MG63 (cell line): ENCODE results near the gene ARRDC2. TPM values are rescaled to one million over a fixed set of nuclear protein-coding genes. Genes with fewer than 3 reads are reported as not detected.
"Not testable (repeated sequence)": the region's sequence is repeated elsewhere in the genome, so short reads cannot be mapped to it uniquely, and the experiment has no call there.

Experiments
- DNase-seq: peaks from one replicate; pipeline ENCODE4 v3.0.0-alpha.2; 2020
- H3K27me3 ChIP-seq: fragments of 250-450 bp; sonication (Bioruptor Pico); 2 replicates; pipeline ENCODE4 v1.5.1; 2020; ENCODE audit warnings: mild to moderate bottlenecking, moderate library complexity
- H3K36me3 ChIP-seq: fragments of 250-450 bp; sonication (Bioruptor Pico); 2 replicates; pipeline ENCODE4 v1.5.1; 2020; ENCODE audit warnings: mild to moderate bottlenecking, moderate library complexity
- H3K4me3 ChIP-seq: fragments of 250-450 bp; sonication (Bioruptor Pico); 2 replicates; pipeline ENCODE4 v1.5.1; 2020; ENCODE audit warnings: mild to moderate bottlenecking, moderate library complexity
- H3K9me3 ChIP-seq: fragments of 250-450 bp; sonication (Bioruptor Pico); 2 replicates; pipeline ENCODE4 v1.5.1; 2020; ENCODE audit warnings: mild to moderate bottlenecking, moderate library complexity
- total RNA-seq: library from RNA; depleted of rRNA; stranded (reverse); fragments of >200 nt; shearing (Covaris generic); gene quantifications from 2 replicates; pipeline ENCODE4 v1.2.3, GENCODE V29; 2014; ENCODE audit warnings: low replicate concordance

Gene ARRDC2
- total RNA-seq, 1 experiment from 2014 or later = 20.5 TPM

- not testable (repeated sequence) for H3K4me3 ChIP-seq, H3K27me3 ChIP-seq, H3K9me3 ChIP-seq, DNase-seq
- H3K36me3 ChIP-seq = peaks cover 16% of the 10 kb centered on the region
Measured at GRCh38 chr19:18005750-18006149, 2.2 kb upstream of the ARRDC2 start.

GRCh38 chr19:18007044-18007916, 690 bp upstream of the ARRDC2 start:
- DNase-seq = peak; percentile 71

GRCh38 chr19:18008814-18009213, 844 bp downstream of the ARRDC2 start:
- Histone ChIP-seq H3K36me3 (peaks cover 41% of the 10 kb centered on the region), H3K4me3 (no peak overlapping the region), H3K9me3 (no peaks in the 10 kb centered on the region), H3K27me3 (no peaks in the 10 kb centered on the region)
- no peak for DNase-seq

More at GRCh38 chr19:18007044-18007916, 690 bp upstream of the ARRDC2 start:
- peak overlapping the region; percentile 40 for H3K4me3 ChIP-seq
- H3K36me3 ChIP-seq = peaks cover 29% of the 10 kb centered on the region
- no peaks in the 10 kb centered on the region for H3K27me3 ChIP-seq
- H3K9me3 ChIP-seq = no peaks in the 10 kb centered on the region

- no peak overlapping the region for H3K4me3 ChIP-seq
- no peaks in the 10 kb centered on the region for H3K27me3 ChIP-seq
- no peaks in the 10 kb centered on the region for H3K9me3 ChIP-seq
- no peak for DNase-seq
- peaks cover 41% of the 10 kb centered on the region for H3K36me3 ChIP-seq
Measured at GRCh38 chr19:18009412-18010066, 1.6 kb downstream of the ARRDC2 start.

- Histone ChIP-seq H3K9me3 (no peaks in the 10 kb centered on the region), H3K36me3 (peaks cover 41% of the 10 kb centered on the region)
Measured at GRCh38 chr19:18010149-18010548, 2.2 kb downstream of the ARRDC2 start.

GRCh38 chr19:18013210-18014111, 5.5 kb downstream of the ARRDC2 start:
- no peaks in the 10 kb centered on the region for H3K27me3 ChIP-seq
- DNase-seq = no peak
- no peaks in the 10 kb centered on the region for H3K9me3 ChIP-seq
- no peak overlapping the region for H3K4me3 ChIP-seq
- peaks cover 44% of the 10 kb centered on the region for H3K36me3 ChIP-seq

More at GRCh38 chr19:18010149-18010548, 2.2 kb downstream of the ARRDC2 start:
- no peak overlapping the region for H3K4me3 ChIP-seq
- no peaks in the 10 kb centered on the region for H3K27me3 ChIP-seq
- no peak for DNase-seq

- Histone ChIP-seq H3K4me3 (no peak overlapping the region), H3K36me3 (peaks cover 38% of the 10 kb centered on the region), H3K27me3 (no peaks in the 10 kb centered on the region), H3K9me3 (no peaks in the 10 kb centered on the region)
- no peak for DNase-seq
Measured at GRCh38 chr19:18014197-18014596, 6.2 kb downstream of the ARRDC2 start.

- no peaks in the 10 kb centered on the region for H3K9me3 ChIP-seq
- no peak overlapping the region for H3K4me3 ChIP-seq
- H3K27me3 ChIP-seq = no peaks in the 10 kb centered on the region
- DNase-seq = no peak
- H3K36me3 ChIP-seq = peaks cover 23% of the 10 kb centered on the region
Measured at GRCh38 chr19:18016209-18016910, 8.4 kb downstream of the ARRDC2 start.

- no peaks in the 10 kb centered on the region for H3K9me3 ChIP-seq
- no peak for DNase-seq
- peaks cover 14% of the 10 kb centered on the region for H3K36me3 ChIP-seq
- H3K4me3 ChIP-seq = no peak overlapping the region
- H3K27me3 ChIP-seq = no peaks in the 10 kb centered on the region
Measured at GRCh38 chr19:18017275-18018083, 9.5 kb downstream of the ARRDC2 start.

- no peak for DNase-seq
Measured at GRCh38 chr19:18020212-18021085, 12.5 kb downstream of the ARRDC2 start.

GRCh38 chr19:18021121-18021755, 13.3 kb downstream of the ARRDC2 start:
- Histone ChIP-seq H3K4me3 (no peak overlapping the region), H3K36me3 (no peaks in the 10 kb centered on the region), H3K9me3 (no peaks in the 10 kb centered on the region), H3K27me3 (no peaks in the 10 kb centered on the region)
- peak; percentile 74 for DNase-seq

More at GRCh38 chr19:18020212-18021085, 12.5 kb downstream of the ARRDC2 start:
- Histone ChIP-seq H3K4me3 (no peak overlapping the region), H3K27me3 (no peaks in the 10 kb centered on the region), H3K9me3 (no peaks in the 10 kb centered on the region), H3K36me3 (peaks cover 2% of the 10 kb centered on the region; the same call in 1 of the 2 replicates)

GRCh38 chr19:18023622-18024251, 15.8 kb downstream of the ARRDC2 start:
- Histone ChIP-seq H3K9me3 (no peaks in the 10 kb centered on the region), H3K27me3 (no peaks in the 10 kb centered on the region), H3K36me3 (no peaks in the 10 kb centered on the region), H3K4me3 (no peak overlapping the region)
- no peak for DNase-seq

- no peaks in the 10 kb centered on the region for H3K27me3 ChIP-seq
- no peaks in the 10 kb centered on the region for H3K9me3 ChIP-seq
- no peak overlapping the region for H3K4me3 ChIP-seq
- DNase-seq = no peak
- no peaks in the 10 kb centered on the region for H3K36me3 ChIP-seq
Measured at GRCh38 chr19:18027151-18027550, 19.2 kb downstream of the ARRDC2 start.
